GM21723 (cell line): ENCODE data around the gene COPS7A.
"Not testable (repeated sequence)": the region's sequence is repeated elsewhere in the genome, so short reads cannot be mapped to it uniquely, and the experiment has no call there.

Experiments
- ATAC-seq: cut with Tn5 transposase; IDR thresholded peaks from one replicate; pipeline ENCODE4 v1.9.1; 2021; ENCODE audit warnings: mild to moderate bottlenecking, moderate library complexity; ENCODE audit not compliant: unreplicated experiment

COPS7A gene

GRCh38 chr12:6701078-6701768, 22.6 kb upstream of the COPS7A start:
- no peak for ATAC-seq

GRCh38 chr12:6703631-6704030, 20.2 kb upstream of the COPS7A start:
- no peak for ATAC-seq

- ATAC-seq, result not testable (repeated sequence)
Observed at GRCh38 chr12:6708351-6708750, 15.5 kb upstream of the COPS7A start.

GRCh38 chr12:6708960-6709394, 14.9 kb upstream of the COPS7A start:
- no peak for ATAC-seq

GRCh38 chr12:6716031-6716873, 7.6 kb upstream of the COPS7A start:
- ATAC-seq, result not testable (repeated sequence)

DNA sequence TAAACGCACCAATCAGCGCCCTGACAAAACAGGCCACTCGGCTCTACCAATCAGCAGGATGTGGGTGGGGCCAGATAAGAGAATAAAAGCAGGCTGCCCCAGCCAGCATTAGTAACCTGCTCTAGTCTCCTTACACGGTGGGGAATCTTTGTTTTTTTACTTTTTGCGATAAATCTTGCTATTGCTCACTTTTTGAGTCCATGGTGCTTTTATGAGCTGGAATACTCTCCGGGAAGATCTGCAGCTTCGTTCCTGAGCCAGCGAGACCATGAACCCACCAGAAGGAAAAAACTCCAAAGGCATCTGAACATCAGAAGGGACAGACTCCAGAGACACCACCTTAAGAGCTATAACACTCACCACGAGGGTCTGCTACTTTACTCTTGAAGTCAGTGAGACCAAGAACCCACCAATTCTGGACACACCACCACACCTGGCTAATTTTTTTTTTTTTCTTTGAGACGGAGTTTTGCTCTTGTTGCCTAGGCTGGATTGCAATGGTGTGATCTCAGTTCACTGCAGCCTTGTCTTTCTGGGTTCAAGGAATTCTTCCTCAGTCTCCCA, 6.9 kb upstream of the COPS7A start:
- no peak for ATAC-seq

DNA sequence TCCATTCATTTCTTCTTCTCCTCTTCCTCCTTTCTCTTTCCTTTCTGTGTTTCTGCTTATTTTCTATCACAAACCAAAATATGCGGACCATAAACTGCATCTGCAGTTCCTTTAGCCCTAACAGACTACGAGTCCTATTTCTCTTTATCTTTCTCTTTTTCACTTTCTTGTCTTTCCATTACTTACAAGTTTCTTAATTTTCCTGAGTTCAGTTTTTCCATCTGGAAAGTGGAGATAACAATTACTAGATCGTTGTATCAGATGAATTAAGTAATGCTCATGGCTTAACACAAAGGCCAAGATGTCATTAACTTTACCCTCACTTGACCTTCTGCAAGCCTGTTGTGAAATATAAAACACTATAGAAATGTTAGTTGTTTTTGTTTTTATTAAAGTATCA, 983 bp upstream of the COPS7A start:
- no peak for ATAC-seq

GRCh38 chr12:6724409-6724797, 557 bp downstream of the COPS7A start:
- ATAC-seq, result peak; percentile 31

DNA sequence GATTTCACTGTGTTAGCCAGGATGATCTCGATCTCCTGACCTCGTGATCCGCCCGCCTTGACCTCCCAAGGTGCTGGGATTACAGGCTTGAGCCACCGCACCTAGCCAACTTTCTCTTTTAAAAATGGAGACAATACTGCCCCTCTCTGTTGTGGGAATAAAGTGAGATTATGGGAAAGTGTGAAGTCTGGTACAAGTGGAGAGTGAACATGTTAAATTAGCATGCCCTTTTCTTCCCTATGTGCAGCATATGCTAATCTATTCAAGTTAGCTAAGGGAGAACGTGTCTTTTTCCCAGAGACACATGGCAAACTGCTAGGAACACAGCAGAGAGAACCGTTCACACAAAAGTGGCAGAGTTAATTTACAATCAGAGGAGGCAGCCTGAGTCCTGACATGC, 1.5 kb downstream of the COPS7A start:
- ATAC-seq, result no peak

- ATAC-seq, result no peak
Observed at GRCh38 chr12:6729186-6729585, 5.3 kb downstream of the COPS7A start.

- ATAC-seq, result no peak
Observed at GRCh38 chr12:6730169-6730568, 6.3 kb downstream of the COPS7A start.

- ATAC-seq, result no peak
Observed at GRCh38 chr12:6734506-6735387, 10.9 kb downstream of the COPS7A start.

DNA sequence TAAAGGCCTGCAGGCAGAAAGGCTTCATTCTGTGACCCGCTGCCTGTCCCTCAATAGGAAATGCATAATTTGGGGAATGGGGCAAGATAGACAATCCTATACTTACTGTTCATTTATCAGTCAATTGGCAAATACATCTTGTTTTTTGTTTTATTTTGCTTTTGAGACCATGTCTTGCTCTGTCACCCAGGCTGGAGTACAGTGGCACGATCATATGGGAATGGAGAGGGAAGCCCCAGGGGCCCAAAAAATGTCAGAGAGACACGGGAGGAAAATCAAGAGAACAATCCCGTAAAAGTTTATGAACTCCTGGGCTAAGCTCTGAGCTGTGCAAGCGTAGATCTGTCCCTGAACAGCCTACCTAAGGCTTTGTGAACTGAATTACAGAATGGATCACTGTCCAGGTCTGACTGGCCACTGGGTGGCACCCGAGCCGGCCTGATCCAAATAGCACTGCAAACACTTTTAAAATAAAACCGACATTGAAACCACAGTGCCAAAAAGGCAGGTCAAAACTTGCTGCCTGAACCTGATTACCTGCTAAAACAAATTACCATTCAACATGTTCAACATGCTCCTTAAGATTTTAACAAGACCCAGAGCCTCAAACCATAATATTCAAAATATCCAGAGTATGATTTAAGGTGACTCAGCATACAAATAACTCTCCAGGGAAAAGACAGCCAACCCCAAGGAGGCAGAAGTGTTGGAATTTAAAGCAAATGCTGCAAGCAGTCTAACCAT, 11.8 kb downstream of the COPS7A start:
- no peak for ATAC-seq

- ATAC-seq, result no peak
Observed at GRCh38 chr12:6736754-6737153, 12.9 kb downstream of the COPS7A start.

GRCh38 chr12:6742080-6742479, 18.2 kb downstream of the COPS7A start:
- ATAC-seq, result not testable (repeated sequence)

DNA sequence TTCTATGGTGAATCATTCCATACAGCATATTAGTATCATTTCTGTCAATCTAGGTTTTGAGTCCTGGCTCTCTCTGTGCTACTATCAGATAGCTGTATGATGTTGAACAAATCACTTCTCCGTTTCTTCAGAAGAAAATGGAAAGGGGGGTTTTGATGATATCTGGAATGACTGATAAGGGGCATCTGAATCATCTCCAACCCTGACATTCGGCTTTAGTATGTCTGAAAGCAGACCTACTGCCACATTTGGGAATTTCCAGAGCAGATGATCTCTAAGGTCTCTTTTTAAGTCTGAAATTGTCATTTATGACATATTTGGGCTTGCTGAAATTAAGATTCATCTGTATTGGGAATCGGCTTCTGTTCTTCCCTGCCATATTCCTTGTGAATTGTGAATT, 19.0 kb downstream of the COPS7A start:
- ATAC-seq, result no peak

- ATAC-seq, result not testable (repeated sequence)
Observed at GRCh38 chr12:6743300-6743699, 19.5 kb downstream of the COPS7A start.

GRCh38 chr12:6745741-6746525, 22.1 kb downstream of the COPS7A start:
- no peak for ATAC-seq

DNA sequence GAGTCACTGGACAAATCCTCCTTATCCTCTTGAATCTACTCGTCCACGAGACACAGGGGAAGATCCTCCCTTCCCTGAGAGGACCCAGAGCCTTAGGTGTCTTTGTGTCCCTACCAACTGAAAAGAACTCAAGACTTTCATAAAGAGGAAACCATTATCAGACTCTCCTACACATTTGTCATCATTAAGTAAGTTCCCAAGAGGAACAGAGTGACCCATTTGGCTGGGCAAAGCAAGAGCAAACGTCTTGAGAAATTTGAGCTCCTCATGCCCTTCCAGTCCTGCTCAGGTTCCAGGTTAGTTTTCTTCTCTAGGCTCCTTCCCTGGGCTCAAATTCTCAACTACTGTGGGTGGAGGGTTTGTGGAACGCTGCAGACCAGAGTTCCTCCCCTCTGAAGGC, 23.4 kb downstream of the COPS7A start:
- ATAC-seq, result no peak
